ENCODE results near the gene PODXL.

PODXL gene

GRCh38 chr7:131497454-131497853 is 59.0 kb downstream of the PODXL start:
- no peak for TF ChIP-seq HDGF (IDR thresholded peaks at IDR 0.05; ENCODE audit: borderline replicate concordance)
- TF ChIP-seq LEF1 (IDR thresholded peaks at IDR 0.05; ENCODE audit: borderline replicate concordance) = no peak
- TF ChIP-seq PKNOX1 (IDR thresholded peaks at IDR 0.05) = no peak
- no peak for TF ChIP-seq FOXA1 (IDR thresholded peaks at IDR 0.05)
- no peak for TF ChIP-seq FOXK2 (IDR thresholded peaks at IDR 0.05)
- TF ChIP-seq BHLHE40 (IDR thresholded peaks at IDR 0.05; ENCODE audit: borderline replicate concordance) = no peak
- TF ChIP-seq NFRKB (IDR thresholded peaks at IDR 0.05) = no peak
- no peak for TF ChIP-seq SP1 (IDR thresholded peaks at IDR 0.05)
- no peak for TF ChIP-seq SUZ12 (IDR thresholded peaks at IDR 0.05)
- TF ChIP-seq FOXM1 (IDR thresholded peaks at IDR 0.05; ENCODE audit: borderline replicate concordance) = no peak
- no peak for TF ChIP-seq L3MBTL2 (conservative IDR thresholded peaks at IDR 0.05)
- TF ChIP-seq ELF4 (IDR thresholded peaks at IDR 0.05) = no peak
- TF ChIP-seq ARNT (IDR thresholded peaks at IDR 0.05) = no peak
- TF ChIP-seq CTBP1 (IDR thresholded peaks at IDR 0.05; ENCODE audit: borderline replicate concordance) = no peak
- TF ChIP-seq ZNF384 (IDR thresholded peaks at IDR 0.05) = no peak
- TF ChIP-seq TARDBP (IDR thresholded peaks at IDR 0.05) = no peak
- CTCF ChIA-PET = interaction anchor here (0.6 kb wide), 1 partner anchor 192 kb away, joined by 4 read pairs; no protein-coding TSS in a partner anchor
- POLR2A ChIA-PET = no interaction called here
- DNase-seq (ENCODE audit: extremely low spot score) = no peak

DNA sequence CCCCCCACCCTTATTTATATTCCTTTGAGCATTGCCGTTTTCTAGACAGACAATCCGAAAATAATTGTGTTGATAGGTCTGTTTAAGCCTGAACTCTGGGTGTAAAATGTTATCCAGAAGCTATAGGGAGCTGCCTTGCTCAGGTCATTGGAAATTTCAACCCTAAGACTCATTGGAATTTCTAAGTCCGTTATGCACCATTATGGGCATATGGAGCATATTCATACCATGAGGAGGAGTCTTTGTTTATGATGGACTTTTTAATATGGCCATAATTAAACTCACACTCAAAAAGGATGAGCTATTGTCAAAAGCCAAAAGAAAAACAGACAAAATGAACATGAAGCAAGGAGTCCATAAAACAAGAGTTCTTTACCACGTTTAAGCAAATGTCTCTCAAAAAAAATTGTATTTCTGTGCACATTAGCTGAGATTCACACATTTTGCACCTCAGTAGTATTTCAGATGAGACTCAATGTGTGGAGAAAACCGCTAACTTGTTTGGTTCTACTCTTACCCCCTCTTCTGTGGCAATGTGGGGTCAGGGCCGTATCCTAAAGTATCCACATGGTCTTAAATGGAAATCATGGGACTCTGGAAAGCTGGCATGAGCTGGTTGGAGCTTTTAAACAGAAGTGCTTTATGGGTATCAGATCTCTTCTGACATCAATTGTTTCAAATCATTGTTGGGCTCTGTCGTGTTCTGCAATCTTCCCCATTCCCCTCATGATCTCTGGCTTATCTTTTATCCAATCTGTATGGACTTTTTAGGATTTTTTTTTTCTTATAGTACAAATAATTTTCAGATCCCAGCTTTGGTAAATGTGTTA is 60.5 kb downstream of the PODXL start:
- POLR2A ChIA-PET = no interaction called here
- CTCF ChIA-PET = interaction anchor here (0.5 to 0.6 kb wide), 2 partner anchors 17 to 584 kb away, joined by 3 read pairs; no protein-coding TSS in a partner anchor
- DNase-seq (ENCODE audit: extremely low spot score) = no peak

GRCh38 chr7:131494182-131494581 is 62.2 kb downstream of the PODXL start:
- TF ChIP-seq L3MBTL2 (conservative IDR thresholded peaks at IDR 0.05) (no peak), BHLHE40 (IDR thresholded peaks at IDR 0.05; ENCODE audit: borderline replicate concordance) (no peak), FOXM1 (IDR thresholded peaks at IDR 0.05; ENCODE audit: borderline replicate concordance) (no peak), LEF1 (IDR thresholded peaks at IDR 0.05; ENCODE audit: borderline replicate concordance) (no peak), CTBP1 (IDR thresholded peaks at IDR 0.05; ENCODE audit: borderline replicate concordance) (no peak), NFRKB (IDR thresholded peaks at IDR 0.05) (no peak)

More for the DNA sequence above, 60.5 kb downstream of the PODXL start:
- TF ChIP-seq LEF1 (IDR thresholded peaks at IDR 0.05; ENCODE audit: borderline replicate concordance) (no peak), FOXK2 (IDR thresholded peaks at IDR 0.05) (no peak), FOXA1 (IDR thresholded peaks at IDR 0.05) (no peak), ARNT (IDR thresholded peaks at IDR 0.05) (no peak), ZNF384 (IDR thresholded peaks at IDR 0.05) (no peak), CTBP1 (IDR thresholded peaks at IDR 0.05; ENCODE audit: borderline replicate concordance) (no peak), SUZ12 (IDR thresholded peaks at IDR 0.05) (no peak), TARDBP (IDR thresholded peaks at IDR 0.05) (no peak), L3MBTL2 (conservative IDR thresholded peaks at IDR 0.05) (no peak), ELF4 (IDR thresholded peaks at IDR 0.05) (no peak), HDGF (IDR thresholded peaks at IDR 0.05; ENCODE audit: borderline replicate concordance) (no peak)

DNA sequence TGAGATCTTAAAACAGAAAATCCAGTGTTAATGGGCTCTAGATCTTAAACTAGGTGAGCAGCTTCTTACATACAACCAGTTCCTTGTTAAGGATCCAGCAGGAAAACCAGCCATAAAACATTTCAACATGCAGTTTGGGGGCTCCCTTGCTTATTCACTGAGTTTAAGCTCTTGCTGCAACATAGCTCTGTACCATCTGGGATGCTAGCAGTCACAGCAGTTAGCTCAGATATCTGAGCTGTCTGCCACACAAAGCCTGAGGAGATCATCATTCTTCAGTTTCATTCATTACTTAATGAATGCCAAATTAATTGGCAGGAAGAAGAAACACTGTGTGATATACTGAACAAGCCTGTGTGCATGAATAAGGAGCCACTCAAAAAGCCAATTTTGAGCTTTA is 62.8 kb downstream of the PODXL start:
- TF ChIP-seq NFRKB (IDR thresholded peaks at IDR 0.05) (no peak), FOXK2 (IDR thresholded peaks at IDR 0.05) (no peak), CTBP1 (IDR thresholded peaks at IDR 0.05; ENCODE audit: borderline replicate concordance) (no peak), TARDBP (IDR thresholded peaks at IDR 0.05) (no peak), L3MBTL2 (conservative IDR thresholded peaks at IDR 0.05) (no peak), ELF4 (IDR thresholded peaks at IDR 0.05) (no peak), SP1 (IDR thresholded peaks at IDR 0.05) (no peak), HDGF (IDR thresholded peaks at IDR 0.05; ENCODE audit: borderline replicate concordance) (no peak), LEF1 (IDR thresholded peaks at IDR 0.05; ENCODE audit: borderline replicate concordance) (no peak), ARNT (IDR thresholded peaks at IDR 0.05) (no peak), SUZ12 (IDR thresholded peaks at IDR 0.05) (no peak)
- CTCF ChIA-PET = interaction anchor here (0.7 kb wide), 1 partner anchor 164 kb away, joined by 3 read pairs; no protein-coding TSS in a partner anchor
- POLR2A ChIA-PET = interaction anchor here (0.9 kb wide), 1 partner anchor 558 kb away, joined by 3 read pairs; no protein-coding TSS in a partner anchor
- no peak for DNase-seq (ENCODE audit: extremely low spot score)

More at GRCh38 chr7:131494182-131494581, 62.2 kb downstream of the PODXL start:
- POLR2A ChIA-PET = no interaction called here
- CTCF ChIA-PET = no interaction called here
- DNase-seq (ENCODE audit: extremely low spot score) = no peak

GRCh38 chr7:131493081-131493480 is 63.3 kb downstream of the PODXL start:
- DNase-seq (ENCODE audit: extremely low spot score) = no peak
- ChIA-PET CTCF (interaction anchor here (0.5 to 0.7 kb wide), 2 partner anchors 164 to 451 kb away, joined by 3 to 5 read pairs; no protein-coding TSS in a partner anchor), POLR2A (interaction anchor here (0.9 kb wide), 1 partner anchor 558 kb away, joined by 3 read pairs; no protein-coding TSS in a partner anchor)
- TF ChIP-seq LEF1 (IDR thresholded peaks at IDR 0.05; ENCODE audit: borderline replicate concordance) = no peak
- TF ChIP-seq FOXK2 (IDR thresholded peaks at IDR 0.05) = no peak
- no peak for TF ChIP-seq TARDBP (IDR thresholded peaks at IDR 0.05)
- TF ChIP-seq ARNT (IDR thresholded peaks at IDR 0.05) = no peak
- TF ChIP-seq FOXM1 (IDR thresholded peaks at IDR 0.05; ENCODE audit: borderline replicate concordance) = no peak
- no peak for TF ChIP-seq ZNF384 (IDR thresholded peaks at IDR 0.05)
- no peak for TF ChIP-seq L3MBTL2 (conservative IDR thresholded peaks at IDR 0.05)
- TF ChIP-seq NFRKB (IDR thresholded peaks at IDR 0.05) = no peak

DNA sequence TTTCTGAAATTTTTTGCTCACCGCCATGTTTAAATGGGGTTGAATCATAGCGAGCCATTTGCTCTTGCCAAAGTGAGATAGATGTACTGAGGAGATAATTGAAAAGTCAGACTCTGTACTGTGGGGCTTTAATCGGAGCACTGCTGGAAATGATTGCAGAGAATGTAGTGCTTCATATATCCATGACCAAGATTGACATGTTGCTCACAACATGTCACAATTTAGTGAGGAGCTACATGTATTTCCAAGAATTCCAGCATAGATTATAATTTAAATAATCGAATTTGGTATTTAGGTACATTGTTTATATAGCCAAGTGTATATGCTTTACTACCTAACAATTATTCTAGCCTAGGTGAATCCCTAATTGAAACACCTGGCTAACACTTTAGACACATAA is 66.5 kb downstream of the PODXL start:
- TF ChIP-seq L3MBTL2 (conservative IDR thresholded peaks at IDR 0.05) (no peak), FOXA1 (IDR thresholded peaks at IDR 0.05) (no peak), ARNT (IDR thresholded peaks at IDR 0.05) (no peak), SUZ12 (IDR thresholded peaks at IDR 0.05) (no peak), TARDBP (IDR thresholded peaks at IDR 0.05) (no peak), FOXK2 (IDR thresholded peaks at IDR 0.05) (no peak), SP1 (IDR thresholded peaks at IDR 0.05) (no peak), NFRKB (IDR thresholded peaks at IDR 0.05) (no peak), LEF1 (IDR thresholded peaks at IDR 0.05; ENCODE audit: borderline replicate concordance) (no peak), BHLHE40 (IDR thresholded peaks at IDR 0.05; ENCODE audit: borderline replicate concordance) (no peak), ELF4 (IDR thresholded peaks at IDR 0.05) (no peak), CTBP1 (IDR thresholded peaks at IDR 0.05; ENCODE audit: borderline replicate concordance) (no peak), PKNOX1 (IDR thresholded peaks at IDR 0.05) (no peak), FOXM1 (IDR thresholded peaks at IDR 0.05; ENCODE audit: borderline replicate concordance) (no peak), HDGF (IDR thresholded peaks at IDR 0.05; ENCODE audit: borderline replicate concordance) (no peak), ZNF384 (IDR thresholded peaks at IDR 0.05) (no peak)
- CTCF ChIA-PET = no interaction called here
- POLR2A ChIA-PET = no interaction called here
- no peak for DNase-seq (ENCODE audit: extremely low spot score)
